HCT116 (cell line): ENCODE measurements around the gene CLCN1. TPM values are rescaled to one million over a fixed set of nuclear protein-coding genes. Genes with fewer than 3 reads are reported as not detected.

Experiments used
- ATAC-seq: fragments of 200-7000 bp; cut with Tn5 transposase; 2 replicates; pipeline ENCODE4 v1.9.1; 2020; ENCODE audit warnings: mild to moderate bottlenecking, moderate library complexity
- BruUV-seq: library from RNA; stranded (reverse); fragments of 400-500 nt; replicated peaks from 2 replicates; lab custom pipeline; 2021; lab: Mats Ljungman, UMichigan
- CTCF ChIA-PET: fragments of 300-600 bp; sonication (Branson Sonifier 250); formaldehyde crosslinking; loops from one replicate; lab custom pipeline; 2021; ENCODE audit warnings: antibody characterized with exemption; lab: Charles Lee
- POLR2A ChIA-PET: fragments of 300-600, 350-600 bp; sonication (Branson Sonifier 250); formaldehyde crosslinking; loops from one replicate; lab custom pipeline; 2021; ENCODE audit warnings: antibody characterized with exemption; lab: Charles Lee
- RAD21 ChIA-PET, 2 experiments: fragments of 300-600 bp; sonication (Branson Sonifier 250); formaldehyde crosslinking; loops; one replicate each; lab custom pipeline; 2023; ENCODE audit warnings: low total read pairs in 2 of 2; ENCODE audit not compliant: uncharacterized antibody in 2 of 2, unreplicated experiment in 2 of 2, low non-redundant PET in 1 of 2; lab: Charles Lee
- DNase-seq: peaks from one replicate; pipeline ENCODE4 v3.0.0-alpha.2; 2010; ENCODE audit warnings: low read depth, low spot score
- H2AFZ ChIP-seq: fragments of 200-600 bp; shearing (Covaris generic), sonication (generic); 2 replicates; pipeline ENCODE4 v1.6.1; 2017; ENCODE audit warnings: low read depth, mixed run types, mixed read lengths, antibody characterized with exemption, low read length; ENCODE audit not compliant: poor library complexity, severe bottlenecking
- H3K27ac ChIP-seq: 2 replicates; pipeline ENCODE4 v1.5.1; 2012; ENCODE audit warnings: low read depth, low read length
- H3K27me3 ChIP-seq: fragments of 200-600 bp; sonication (generic); 2 replicates; pipeline ENCODE4 v1.6.1; 2016; ENCODE audit warnings: mixed run types, low read length, mixed read lengths; ENCODE audit not compliant: insufficient read depth
- H3K36me3 ChIP-seq, 2 experiments: fragments of 200-500 bp in 1 of 2; fragments of 200-600 bp in 1 of 2; sonication (Bioruptor generic) in 1 of 2; sonication (generic) in 1 of 2; 2 replicates each; pipeline versions ENCODE4 v1.5.1 to v1.6.1; 2014 to 2016; ENCODE audit warnings: low read length in 2 of 2, inconsistent platforms in 1 of 2, mixed read lengths in 1 of 2, mixed run types in 1 of 2; ENCODE audit not compliant: insufficient read depth in 2 of 2, control insufficient read depth in 1 of 2
- H3K4me1 ChIP-seq, 2 experiments: fragments of 200-600 bp in 1 of 2; sonication (generic) in 1 of 2; 2 replicates each; pipeline versions ENCODE4 v1.5.1 to v1.6.1; 2012 to 2017; ENCODE audit warnings: low read length in 2 of 2, inconsistent platforms in 1 of 2, mild to moderate bottlenecking in 1 of 2, mixed read lengths in 1 of 2, mixed run types in 1 of 2, moderate library complexity in 1 of 2; ENCODE audit not compliant: insufficient read depth in 2 of 2, control insufficient read depth in 1 of 2
- H3K4me2 ChIP-seq: fragments of 200-600 bp; sonication (generic); 2 replicates; pipeline ENCODE4 v1.6.1; 2017; ENCODE audit warnings: mixed run types, low read length, mixed read lengths
- H3K4me3 ChIP-seq, 2 experiments: fragments of 200-600 bp in 1 of 2; sonication (generic) in 1 of 2; replicated peaks in 1 of 2; 2 replicates each; pipeline ENCODE4 v1.5.1; 2011 to 2016; ENCODE audit warnings: low read length in 2 of 2, control low read depth in 1 of 2, low read depth in 1 of 2, mild to moderate bottlenecking in 1 of 2, mixed read lengths in 1 of 2, mixed run types in 1 of 2
- H3K79me2 ChIP-seq: fragments of 200-600 bp; sonication (generic); 2 replicates; pipeline ENCODE4 v1.6.1; 2017; ENCODE audit warnings: mild to moderate bottlenecking, mixed run types, low read length, moderate library complexity, mixed read lengths; ENCODE audit not compliant: insufficient read depth
- H3K9ac ChIP-seq: fragments of 200-600 bp; sonication (generic); 2 replicates; pipeline ENCODE4 v1.6.1; 2016; ENCODE audit warnings: low read length, mixed read lengths
- H3K9me2 ChIP-seq: fragments of 200-600 bp; sonication (generic), shearing (Covaris generic); 2 replicates; pipeline ENCODE4 v1.6.1; 2017; ENCODE audit warnings: mixed run types, mild to moderate bottlenecking, moderate library complexity; ENCODE audit not compliant: insufficient read depth
- H3K9me3 ChIP-seq, 2 experiments: fragments of 200-500 bp in 1 of 2; fragments of 200-600 bp in 1 of 2; sonication (Bioruptor generic) in 1 of 2; sonication (generic) in 1 of 2; 2 replicates each; pipeline ENCODE4 v1.6.1; 2014 to 2017; ENCODE audit warnings: low read length in 2 of 2, mixed read lengths in 2 of 2, inconsistent platforms in 1 of 2, low read depth in 1 of 2, mild to moderate bottlenecking in 1 of 2, mixed run types in 1 of 2, moderate library complexity in 1 of 2; ENCODE audit not compliant: control insufficient read depth in 1 of 2, insufficient read depth in 1 of 2
- H4K20me1 ChIP-seq: fragments of 200-600 bp; sonication (generic), shearing (Covaris generic); 2 replicates; pipeline ENCODE4 v1.6.1; 2017; ENCODE audit warnings: mixed run types, mild to moderate bottlenecking, moderate library complexity; ENCODE audit not compliant: insufficient read depth
- CBX3 ChIP-seq: IDR thresholded peaks from 2 replicates; pipeline ENCODE4 v1.6.1; 2012; ENCODE audit warnings: low read depth
- EGR1 ChIP-seq: IDR thresholded peaks from 2 replicates; pipeline ENCODE4 v1.6.1; 2012; ENCODE audit warnings: low read depth
- ELF1 ChIP-seq: IDR thresholded peaks from 2 replicates; pipeline ENCODE4 v1.6.1; 2012; ENCODE audit warnings: low read depth, borderline replicate concordance
- EZH2 ChIP-seq: fragments of 200-600 bp; sonication (generic); IDR thresholded peaks from 2 replicates; pipeline ENCODE4 v1.6.1; 2017; ENCODE audit warnings: antibody characterized with exemption, mixed run types
- JUND ChIP-seq: IDR thresholded peaks from 2 replicates; pipeline ENCODE4 v1.6.1; 2012
- POLR2A ChIP-seq: IDR thresholded peaks from 2 replicates; pipeline ENCODE4 v1.7.0; 2011; ENCODE audit warnings: borderline replicate concordance; ENCODE audit not compliant: insufficient read depth, insufficient read length; ENCODE audit errors: extremely low read depth
- SP1 ChIP-seq: IDR thresholded peaks from 2 replicates; pipeline ENCODE4 v1.6.1; 2012; ENCODE audit warnings: low read depth
- ZBTB33 ChIP-seq: IDR thresholded peaks from 2 replicates; pipeline ENCODE4 v1.6.1; 2011; ENCODE audit warnings: mild to moderate bottlenecking, low read length, moderate library complexity; ENCODE audit not compliant: insufficient replicate concordance; ENCODE audit errors: extremely low read depth
- intact Hi-C: fragments of 100-400 bp; cut with micrococcal nuclease; formaldehyde crosslinking; loops from 2 replicates; pipeline ENCODE4 v1.10.0; 2022
- total RNA-seq: library from RNA; stranded (reverse); gene quantifications from one replicate; pipeline ENCODE4 v1.2.1, GENCODE V29; 2021; ENCODE audit not compliant: unreplicated experiment

Gene CLCN1
- total RNA-seq, 1 experiment from 2014 or later = 0.47 TPM

- no peak for TF ChIP-seq EGR1
- TF ChIP-seq JUND = no peak
- TF ChIP-seq ELF1 = no peak
- TF ChIP-seq ZBTB33 = no peak
- TF ChIP-seq POLR2A = no peak
- TF ChIP-seq CBX3 = no peak
- TF ChIP-seq, all 23 proteins: peak for 0
- ChIA-PET CTCF (no interaction called here), RAD21 (no interaction called here), POLR2A (no interaction called here)
- Histone ChIP-seq H4K20me1 (no peaks in the 10 kb centered on the region), H3K4me2 (no peak overlapping the region), H3K79me2 (no peaks in the 10 kb centered on the region), H3K9me2 (no peaks in the 10 kb centered on the region), H3K36me3 (no peaks in the 10 kb centered on the region), H2AFZ (no peak overlapping the region), H3K9me3 (no peaks in the 10 kb centered on the region), H3K4me3 (no peak overlapping the region), H3K9ac (no peak overlapping the region), H3K27ac (no peak overlapping the region), H3K4me1 (no peaks in the 10 kb centered on the region), H3K27me3 (no peaks in the 10 kb centered on the region)
- intact Hi-C loops = no loop called here
- no TSS peak for BruUV-seq
- ATAC-seq = no peak
- no peak for DNase-seq
Observed at GRCh38 chr7:143314127-143314526, 1.8 kb upstream of the CLCN1 start.

- ChIA-PET CTCF (no interaction called here), POLR2A (no interaction called here), RAD21 (no interaction called here)
- H3K4me1 ChIP-seq = no peaks in the 10 kb centered on the region
- no TSS peak for BruUV-seq
- TF ChIP-seq JUND = no peak
- no peak for TF ChIP-seq SP1
- no peak for TF ChIP-seq ZBTB33
- TF ChIP-seq EZH2 = no peak
- no peaks in the 10 kb centered on the region for H3K9me2 ChIP-seq
- H4K20me1 ChIP-seq = no peaks in the 10 kb centered on the region
- DNase-seq = no peak
- H3K9ac ChIP-seq = no peak overlapping the region
- H3K79me2 ChIP-seq = no peaks in the 10 kb centered on the region
- no peak overlapping the region for H3K4me3 ChIP-seq
- no peak overlapping the region for H3K4me2 ChIP-seq
- no peak overlapping the region for H2AFZ ChIP-seq
- intact Hi-C loops = no loop called here
- no peak for ATAC-seq
- H3K9me3 ChIP-seq = no peaks in the 10 kb centered on the region
- no peaks in the 10 kb centered on the region for H3K36me3 ChIP-seq
- H3K27ac ChIP-seq = no peak overlapping the region
- H3K27me3 ChIP-seq = no peaks in the 10 kb centered on the region
Observed at GRCh38 chr7:143316492-143316891, 581 bp downstream of the CLCN1 start.
